AG09309 (cell line): ENCODE results near the gene EPHB1.

Experiments
- DNase-seq: peaks from one replicate; pipeline ENCODE4 v3.0.0-alpha.2; 2010; ENCODE audit warnings: low read depth
- H3K4me3 ChIP-seq: 2 replicates; pipeline ENCODE4 v1.5.1; 2011; ENCODE audit warnings: mild to moderate bottlenecking, low read depth, low read length, moderate library complexity; ENCODE audit not compliant: control insufficient read depth
- CTCF ChIP-seq: IDR thresholded peaks from 2 replicates; pipeline ENCODE4 v1.5.1; 2011; ENCODE audit warnings: mild to moderate bottlenecking, low read depth, low read length, inconsistent platforms; ENCODE audit not compliant: insufficient read depth, control insufficient read depth; ENCODE audit errors: missing control alignments

The EPHB1 gene

GRCh38 chr3:134904241-134904771 is 109.2 kb downstream of the EPHB1 start:
- no peak for TF ChIP-seq CTCF
- no peak overlapping the region for H3K4me3 ChIP-seq
- DNase-seq, result no peak

- no peak for TF ChIP-seq CTCF
- H3K4me3 ChIP-seq, result no peak overlapping the region
- no peak for DNase-seq
Measured at GRCh38 chr3:134904776-134905646, 110.0 kb downstream of the EPHB1 start.

GRCh38 chr3:134905647-134905935 is 110.5 kb downstream of the EPHB1 start:
- no peak for TF ChIP-seq CTCF
- no peak overlapping the region for H3K4me3 ChIP-seq
- DNase-seq, result no peak

GRCh38 chr3:134908271-134908670 is 113.2 kb downstream of the EPHB1 start:
- no peak overlapping the region for H3K4me3 ChIP-seq
- TF ChIP-seq CTCF, result no peak
- no peak for DNase-seq

- TF ChIP-seq CTCF, result no peak
- no peak overlapping the region for H3K4me3 ChIP-seq
- DNase-seq, result no peak
Measured at GRCh38 chr3:134910026-134910425, 115.0 kb downstream of the EPHB1 start.

- H3K4me3 ChIP-seq, result no peak overlapping the region
- no peak for DNase-seq
- TF ChIP-seq CTCF, result no peak
Measured at GRCh38 chr3:134911586-134912548, 116.8 kb downstream of the EPHB1 start.
